SK-N-SH (cell line): ENCODE data around the gene PPP1R12C.

Experiments used
- EP300 ChIP-seq, 2 experiments: IDR thresholded peaks; 2 replicates each; pipeline versions ENCODE4 v1.4.0 to v1.6.1; 2012; ENCODE audit warnings: borderline replicate concordance in 1 of 2, low read depth in 1 of 2, low read length in 1 of 2
- FOSL2 ChIP-seq: IDR thresholded peaks from 2 replicates; pipeline ENCODE4 v1.4.0; 2012; ENCODE audit warnings: low read depth, mild to moderate bottlenecking, moderate library complexity, borderline replicate concordance
- GABPA ChIP-seq: IDR thresholded peaks from 2 replicates; pipeline ENCODE4 v1.4.0; 2012; ENCODE audit warnings: low read depth, mild to moderate bottlenecking
- JUND ChIP-seq: IDR thresholded peaks from 2 replicates; pipeline ENCODE4 v1.4.0; 2012
- SMC3 ChIP-seq: IDR thresholded peaks from 2 replicates; pipeline ENCODE4 v1.6.1; 2012; ENCODE audit warnings: low read depth, low read length, improper control_type of control experiment
- YY1 ChIP-seq: IDR thresholded peaks from 2 replicates; pipeline ENCODE4 v1.4.0; 2012; ENCODE audit warnings: low read depth, mild to moderate bottlenecking
- TF ChIP-seq, protein P1 (sequence below): fragments of 200-600 bp; sonication (generic); IDR thresholded peaks from 2 replicates; pipeline ENCODE4 v1.6.1; 2017; ENCODE audit warnings: antibody characterized with exemption, mild to moderate bottlenecking, moderate library complexity
- TF ChIP-seq, protein P2 (sequence below): IDR thresholded peaks from 2 replicates; pipeline ENCODE4 v1.4.0; 2012; ENCODE audit warnings: low read depth, borderline replicate concordance
- TF ChIP-seq, protein P3 (sequence below): IDR thresholded peaks from 2 replicates; pipeline ENCODE4; 2012

DNA sequence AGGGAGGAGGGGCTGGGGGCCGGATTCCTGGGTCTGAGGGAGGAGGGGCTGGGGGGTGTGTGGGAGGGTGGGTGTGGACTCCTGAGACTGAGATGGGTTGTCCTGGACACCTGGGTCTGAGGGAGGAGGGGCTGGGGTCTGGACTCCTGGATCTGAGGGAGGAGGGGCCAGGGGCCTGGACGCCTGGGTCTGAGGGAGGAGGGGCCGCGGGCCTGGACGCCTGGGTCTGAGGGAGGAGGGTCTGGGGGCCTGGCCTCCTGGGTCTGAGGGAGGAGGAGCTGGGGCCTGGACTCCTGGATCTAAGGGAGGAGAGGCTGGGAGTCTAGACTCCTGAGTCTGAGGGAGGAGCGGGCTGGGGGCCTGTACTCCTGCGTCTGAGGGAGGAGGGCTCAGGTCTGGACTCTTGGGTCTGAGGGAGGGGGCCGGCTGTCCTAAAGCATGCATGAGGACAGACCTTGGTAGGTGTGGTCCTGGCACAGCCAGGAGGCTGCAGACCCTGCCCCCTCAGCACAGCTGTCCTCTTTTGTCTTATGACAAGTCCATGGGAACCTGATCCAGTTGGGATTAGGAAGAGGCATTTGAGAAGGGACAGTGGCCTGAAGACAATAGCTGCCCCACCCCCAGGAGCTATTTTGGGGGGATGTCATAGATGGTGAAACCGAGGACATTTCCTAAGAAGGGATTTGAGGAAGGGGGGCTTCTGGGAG is 30.3 kb upstream of the PPP1R12C start:
- TF ChIP-seq FOSL2 (no peak), EP300 (IDR thresholded peaks at IDR 0.05; ENCODE audit: borderline replicate concordance in 1 of 2, low read depth in 1 of 2, low read length in 1 of 2) (no peak), SMC3 (no peak), YY1 (no peak), JUND (no peak), GABPA (no peak)
- TF ChIP-seq, protein P1, sequence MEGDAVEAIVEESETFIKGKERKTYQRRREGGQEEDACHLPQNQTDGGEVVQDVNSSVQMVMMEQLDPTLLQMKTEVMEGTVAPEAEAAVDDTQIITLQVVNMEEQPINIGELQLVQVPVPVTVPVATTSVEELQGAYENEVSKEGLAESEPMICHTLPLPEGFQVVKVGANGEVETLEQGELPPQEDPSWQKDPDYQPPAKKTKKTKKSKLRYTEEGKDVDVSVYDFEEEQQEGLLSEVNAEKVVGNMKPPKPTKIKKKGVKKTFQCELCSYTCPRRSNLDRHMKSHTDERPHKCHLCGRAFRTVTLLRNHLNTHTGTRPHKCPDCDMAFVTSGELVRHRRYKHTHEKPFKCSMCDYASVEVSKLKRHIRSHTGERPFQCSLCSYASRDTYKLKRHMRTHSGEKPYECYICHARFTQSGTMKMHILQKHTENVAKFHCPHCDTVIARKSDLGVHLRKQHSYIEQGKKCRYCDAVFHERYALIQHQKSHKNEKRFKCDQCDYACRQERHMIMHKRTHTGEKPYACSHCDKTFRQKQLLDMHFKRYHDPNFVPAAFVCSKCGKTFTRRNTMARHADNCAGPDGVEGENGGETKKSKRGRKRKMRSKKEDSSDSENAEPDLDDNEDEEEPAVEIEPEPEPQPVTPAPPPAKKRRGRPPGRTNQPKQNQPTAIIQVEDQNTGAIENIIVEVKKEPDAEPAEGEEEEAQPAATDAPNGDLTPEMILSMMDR = no peak
- TF ChIP-seq, protein P2, sequence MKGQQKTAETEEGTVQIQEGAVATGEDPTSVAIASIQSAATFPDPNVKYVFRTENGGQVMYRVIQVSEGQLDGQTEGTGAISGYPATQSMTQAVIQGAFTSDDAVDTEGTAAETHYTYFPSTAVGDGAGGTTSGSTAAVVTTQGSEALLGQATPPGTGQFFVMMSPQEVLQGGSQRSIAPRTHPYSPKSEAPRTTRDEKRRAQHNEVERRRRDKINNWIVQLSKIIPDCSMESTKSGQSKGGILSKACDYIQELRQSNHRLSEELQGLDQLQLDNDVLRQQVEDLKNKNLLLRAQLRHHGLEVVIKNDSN = no peak
- TF ChIP-seq, protein P3, sequence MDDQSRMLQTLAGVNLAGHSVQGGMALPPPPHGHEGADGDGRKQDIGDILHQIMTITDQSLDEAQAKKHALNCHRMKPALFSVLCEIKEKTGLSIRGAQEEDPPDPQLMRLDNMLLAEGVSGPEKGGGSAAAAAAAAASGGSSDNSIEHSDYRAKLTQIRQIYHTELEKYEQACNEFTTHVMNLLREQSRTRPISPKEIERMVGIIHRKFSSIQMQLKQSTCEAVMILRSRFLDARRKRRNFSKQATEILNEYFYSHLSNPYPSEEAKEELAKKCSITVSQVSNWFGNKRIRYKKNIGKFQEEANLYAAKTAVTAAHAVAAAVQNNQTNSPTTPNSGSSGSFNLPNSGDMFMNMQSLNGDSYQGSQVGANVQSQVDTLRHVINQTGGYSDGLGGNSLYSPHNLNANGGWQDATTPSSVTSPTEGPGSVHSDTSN = no peak
